Stimulated activated effector memory CD8-positive, alpha-beta T cell treated with anti-CD3 and anti-CD28 coated beads, Interleukin-12 subunit alpha, Interleukin-12 subunit beta, amount 100 ng/mL, for 72 hours (primary cell): ENCODE data around the gene CKS1B.
"Not testable (repeated sequence)": the region's sequence is repeated elsewhere in the genome, so short reads cannot be mapped to it uniquely, and the experiment has no call there.

Experiments
- ATAC-seq: fragments of 150-1000 bp; cut with Tn5 transposase; 2 replicates; pipeline ENCODE4 v1.10.0; 2021
- DNase-seq, 2 donors: peaks; one replicate each; pipeline ENCODE4 v3.0.0; 2021 to 2022; ENCODE audit warnings: low spot score in 2 of 2
- H3K27ac Mint-ChIP-seq: one replicate; pipeline ENCODE4 v1.8.0; 2022; ENCODE audit warnings: mild to moderate bottlenecking, mixed read lengths
- H3K36me3 Mint-ChIP-seq: one replicate; pipeline ENCODE4 v1.8.0; 2022; ENCODE audit warnings: mild to moderate bottlenecking, mixed read lengths
- H3K4me1 Mint-ChIP-seq: one replicate; pipeline ENCODE4 v1.8.0; 2022; ENCODE audit warnings: mixed read lengths
- H3K4me3 Mint-ChIP-seq: one replicate; pipeline ENCODE4 v1.8.0; 2022; ENCODE audit warnings: mild to moderate bottlenecking, mixed read lengths
- H3K9me3 Mint-ChIP-seq: one replicate; pipeline ENCODE4 v1.8.0; 2022; ENCODE audit warnings: mixed read lengths

Gene CKS1B

GRCh38 chr1:154969246-154969645 lies 5.2 kb upstream of the CKS1B start:
- no peak overlapping the region for H3K4me3 Mint-ChIP-seq

GRCh38 chr1:154969860-154970452 lies 4.5 kb upstream of the CKS1B start:
- H3K4me3 Mint-ChIP-seq = no peak overlapping the region
- no peak for ATAC-seq
- no peaks in the 10 kb centered on the region for H3K9me3 Mint-ChIP-seq
- H3K27ac Mint-ChIP-seq = peak overlapping the region; percentile 93
- H3K36me3 Mint-ChIP-seq = peaks cover 54% of the 10 kb centered on the region
- peaks cover 59% of the 10 kb centered on the region for H3K4me1 Mint-ChIP-seq
- no peak for DNase-seq

More at GRCh38 chr1:154969246-154969645, 5.2 kb upstream of the CKS1B start:
- no peak for DNase-seq
- H3K4me1 Mint-ChIP-seq = peaks cover 59% of the 10 kb centered on the region
- H3K36me3 Mint-ChIP-seq = peaks cover 59% of the 10 kb centered on the region
- H3K27ac Mint-ChIP-seq = peak overlapping the region; percentile 93
- no peaks in the 10 kb centered on the region for H3K9me3 Mint-ChIP-seq
- ATAC-seq = no peak

DNA sequence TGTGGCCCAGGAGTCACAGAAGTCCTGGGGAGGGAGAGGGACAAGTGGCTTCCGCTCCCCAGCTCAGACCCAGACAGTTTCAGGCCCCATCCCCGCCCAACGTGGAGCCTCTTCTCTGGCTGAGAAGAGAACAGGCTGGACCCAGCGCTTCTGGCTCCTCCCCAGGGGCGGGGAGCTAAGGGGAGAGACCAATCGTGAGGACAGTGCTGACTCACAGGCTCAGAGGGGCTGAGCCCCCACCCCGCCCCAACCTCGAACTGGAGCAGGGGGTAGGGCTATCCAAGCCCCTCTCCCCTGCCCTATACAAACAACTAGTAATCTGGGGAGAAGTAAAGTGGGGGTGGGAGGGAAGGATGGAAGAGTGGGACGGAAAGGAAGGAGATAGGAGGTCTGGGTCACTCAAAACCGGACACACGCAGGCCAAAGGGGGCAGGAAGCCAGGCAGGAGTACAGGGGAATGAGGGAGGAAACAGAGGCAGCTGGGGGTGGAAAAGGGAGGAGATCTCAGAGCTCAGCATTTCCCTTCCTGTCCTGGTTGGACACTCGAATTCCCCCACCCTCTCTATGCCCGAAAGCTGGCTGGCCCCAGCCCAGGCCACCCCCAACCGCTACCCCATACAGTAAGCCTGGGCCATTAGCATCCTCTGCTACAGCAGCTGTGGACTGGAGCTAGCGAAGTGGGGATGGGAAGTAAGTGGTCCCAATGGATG lies 3.7 kb upstream of the CKS1B start, which contains the start of gene SHC1:
TSS of gene SHC1 (minus strand) at position 117 of the 710 bp plus-strand sequence. CDS start 221 bp downstream, outside the sequence.
- peaks cover 45% of the 10 kb centered on the region for H3K36me3 Mint-ChIP-seq
- H3K9me3 Mint-ChIP-seq = no peaks in the 10 kb centered on the region
- DNase-seq (no peak), ATAC-seq (no peak)
- H3K4me1 Mint-ChIP-seq = peaks cover 51% of the 10 kb centered on the region
- peak within 1 kb of the TSS; percentile 43 for H3K4me3 Mint-ChIP-seq
- peak within 1 kb of the TSS; percentile 93 for H3K27ac Mint-ChIP-seq

GRCh38 chr1:154971341-154971998 lies 3.0 kb upstream of the CKS1B start:
- peaks cover 51% of the 10 kb centered on the region for H3K4me1 Mint-ChIP-seq
- no peaks in the 10 kb centered on the region for H3K9me3 Mint-ChIP-seq
- ATAC-seq (no peak), DNase-seq (peak in 1 of 2 donors; percentile 50)
- peak overlapping the region; percentile 43 for H3K4me3 Mint-ChIP-seq
- H3K27ac Mint-ChIP-seq = peak overlapping the region; percentile 93
- H3K36me3 Mint-ChIP-seq = peaks cover 39% of the 10 kb centered on the region

- no peak overlapping the region for H3K27ac Mint-ChIP-seq
- peaks cover 51% of the 10 kb centered on the region for H3K4me1 Mint-ChIP-seq
- H3K9me3 Mint-ChIP-seq = no peaks in the 10 kb centered on the region
- no peak overlapping the region for H3K4me3 Mint-ChIP-seq
- DNase-seq (no peak), ATAC-seq (no peak)
- peaks cover 32% of the 10 kb centered on the region for H3K36me3 Mint-ChIP-seq
Observed at GRCh38 chr1:154972213-154972516, 2.3 kb upstream of the CKS1B start.

GRCh38 chr1:154972517-154973343 lies 1.8 kb upstream of the CKS1B start:
- no peak overlapping the region for H3K4me3 Mint-ChIP-seq
- DNase-seq (no peak), ATAC-seq (no peak)
- no peaks in the 10 kb centered on the region for H3K9me3 Mint-ChIP-seq
- no peak overlapping the region for H3K27ac Mint-ChIP-seq
- H3K36me3 Mint-ChIP-seq = peaks cover 29% of the 10 kb centered on the region
- H3K4me1 Mint-ChIP-seq = peaks cover 51% of the 10 kb centered on the region

- DNase-seq (peak; percentile 86 to 98), ATAC-seq (peak; percentile 40)
- peaks cover 46% of the 10 kb centered on the region for H3K4me1 Mint-ChIP-seq
- H3K36me3 Mint-ChIP-seq = peaks cover 29% of the 10 kb centered on the region
- no peak overlapping the region for H3K27ac Mint-ChIP-seq
- no peaks in the 10 kb centered on the region for H3K9me3 Mint-ChIP-seq
- no peak overlapping the region for H3K4me3 Mint-ChIP-seq
Observed at GRCh38 chr1:154973344-154974101, 958 bp upstream of the CKS1B start.

GRCh38 chr1:154974808-154975408 lies 427 bp downstream of the CKS1B start:
- peak; percentile 91 to 98 for DNase-seq
- H3K9me3 Mint-ChIP-seq = no peaks in the 10 kb centered on the region
- peaks cover 33% of the 10 kb centered on the region for H3K4me1 Mint-ChIP-seq
- H3K36me3 Mint-ChIP-seq = peaks cover 29% of the 10 kb centered on the region
- H3K27ac Mint-ChIP-seq = no peak overlapping the region
- ATAC-seq = peak; percentile 72
- no peak overlapping the region for H3K4me3 Mint-ChIP-seq

- Mint-ChIP-seq H3K27ac (no peak overlapping the region), H3K4me1 (peaks cover 32% of the 10 kb centered on the region), H3K9me3 (no peaks in the 10 kb centered on the region), H3K36me3 (peaks cover 31% of the 10 kb centered on the region), H3K4me3 (no peak overlapping the region)
- peak; percentile 40 to 81 for DNase-seq
- peak; percentile 35 for ATAC-seq
Observed at GRCh38 chr1:154975409-154976059, 1.1 kb downstream of the CKS1B start.

GRCh38 chr1:154977762-154978161 lies 3.3 kb downstream of the CKS1B start:
- not testable (repeated sequence) for H3K27ac Mint-ChIP-seq, DNase-seq, H3K9me3 Mint-ChIP-seq, ATAC-seq, H3K4me3 Mint-ChIP-seq
- peaks cover 49% of the 10 kb centered on the region for H3K36me3 Mint-ChIP-seq
- peaks cover 12% of the 10 kb centered on the region for H3K4me1 Mint-ChIP-seq

DNA sequence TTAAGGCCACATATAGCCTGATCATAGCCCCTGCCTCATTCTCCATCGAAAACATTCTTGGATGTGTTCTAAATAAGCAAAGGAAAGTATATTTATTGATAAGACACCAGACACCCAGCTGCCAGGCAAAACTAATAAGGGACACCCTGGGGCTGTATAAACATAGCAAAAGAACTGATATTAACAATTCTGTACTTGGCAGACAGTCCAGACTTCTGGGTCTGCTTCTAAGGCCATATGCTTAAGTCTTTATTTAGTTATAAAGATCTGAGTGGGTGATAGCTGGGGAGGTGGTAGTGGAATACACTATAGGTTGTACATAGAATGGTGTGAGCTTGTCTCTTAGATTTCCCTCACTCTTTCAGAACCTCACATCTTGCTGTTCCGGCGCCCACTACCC lies 3.9 kb downstream of the CKS1B start:
- Mint-ChIP-seq H3K36me3 (peaks cover 49% of the 10 kb centered on the region), H3K9me3 (no peaks in the 10 kb centered on the region), H3K4me3 (no peak overlapping the region), H3K4me1 (peaks cover 9% of the 10 kb centered on the region), H3K27ac (no peak overlapping the region)
- ATAC-seq (no peak), DNase-seq (no peak)

GRCh38 chr1:154982341-154982740 lies 7.9 kb downstream of the CKS1B start:
- Mint-ChIP-seq H3K36me3 (peaks cover 84% of the 10 kb centered on the region), H3K4me3 (no peak overlapping the region), H3K27ac (no peak overlapping the region), H3K4me1 (peaks cover 7% of the 10 kb centered on the region), H3K9me3 (no peaks in the 10 kb centered on the region)
- DNase-seq = no peak
- ATAC-seq = no peak

GRCh38 chr1:154982897-154983648 lies 8.6 kb downstream of the CKS1B start, which contains the start of gene FLAD1:
Gene FLAD1 (plus strand): TSS chr1:154983344. CDS start chr1:154983695, 351 bp downstream.
- Mint-ChIP-seq H3K36me3 (peaks cover 85% of the 10 kb centered on the region), H3K27ac (no peak within 1 kb of the TSS), H3K4me3 (no peak within 1 kb of the TSS), H3K4me1 (peaks cover under 1% of the 10 kb centered on the region), H3K9me3 (no peaks in the 10 kb centered on the region)
- ATAC-seq (peak; percentile 100), DNase-seq (peak; percentile 86 to 97)
